ENCODE measurements around the gene RAB5B. TPM values are rescaled to one million over a fixed set of nuclear protein-coding genes. Genes with fewer than 3 reads are reported as not detected.
"Not testable (repeated sequence)": the region's sequence is repeated elsewhere in the genome, so short reads cannot be mapped to it uniquely, and the experiment has no call there.

Gene RAB5B
- total RNA-seq, 3 donors from 2014 or later: 131 to 179 (median 173) TPM

GRCh38 chr12:55979069-55979468 is 5.2 kb downstream of the RAB5B start:
- Histone ChIP-seq H3K36me3 (ENCODE audit: low read depth) (no peaks in the 10 kb centered on the region), H3K4me3 (no peak overlapping the region), H3K4me1 (ENCODE audit: low read depth) (peaks cover 31% of the 10 kb centered on the region), H3K9me3 (no peaks in the 10 kb centered on the region)
- DNase-seq: no peak
- intact Hi-C loops (cut with DNase I, micrococcal nuclease): no loop called here
- no peak for ATAC-seq
- TF ChIP-seq CTCF (IDR thresholded peaks at IDR 0.05): no peak

- H3K9me3 ChIP-seq; H3K4me1 ChIP-seq (ENCODE audit: low read depth); DNase-seq; intact Hi-C loops (cut with DNase I, micrococcal nuclease); ATAC-seq; H3K4me3 ChIP-seq; H3K36me3 ChIP-seq (ENCODE audit: low read depth): not testable (repeated sequence)
These were observed 8.0 kb downstream of the RAB5B start for GRCh38 chr12:55981882-55982281.

DNA sequence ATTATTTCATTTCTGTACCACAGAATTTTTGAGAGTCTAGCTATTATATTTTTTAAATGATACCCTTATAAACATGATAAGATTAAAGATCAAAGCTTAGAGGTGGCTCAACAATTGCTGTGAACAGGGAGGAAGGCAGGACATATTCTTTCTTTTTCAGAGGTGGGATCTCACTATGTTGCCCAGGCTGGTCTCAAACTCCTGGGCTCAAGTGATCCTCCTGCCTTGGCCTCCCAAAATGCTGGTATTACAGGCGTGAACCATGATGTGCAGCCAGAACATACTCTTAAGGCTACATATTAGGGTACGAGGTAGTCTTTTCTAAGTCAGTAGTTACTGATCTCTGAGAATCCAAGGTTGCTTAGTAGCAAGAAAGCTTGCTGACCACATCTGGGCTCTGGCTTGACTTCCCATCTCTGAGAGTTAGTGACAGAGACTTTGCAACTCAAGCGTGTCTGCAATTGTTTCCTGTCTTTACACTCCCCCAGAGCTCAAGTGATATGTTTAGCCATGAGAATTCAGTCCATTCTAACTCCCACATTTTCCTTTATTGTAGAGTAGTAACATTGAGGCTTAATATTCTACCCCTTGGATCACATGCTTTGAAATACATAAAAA is 8.6 kb downstream of the RAB5B start:
- no peaks in the 10 kb centered on the region for H3K36me3 ChIP-seq (ENCODE audit: low read depth)
- no peaks in the 10 kb centered on the region for H3K9me3 ChIP-seq
- TF ChIP-seq CTCF (IDR thresholded peaks at IDR 0.05): no peak
- intact Hi-C loops (cut with DNase I, micrococcal nuclease): no loop called here
- DNase-seq (no peak), ATAC-seq (no peak)
- peaks cover 4% of the 10 kb centered on the region for H3K4me1 ChIP-seq (ENCODE audit: low read depth)
- H3K4me3 ChIP-seq: no peak overlapping the region

DNA sequence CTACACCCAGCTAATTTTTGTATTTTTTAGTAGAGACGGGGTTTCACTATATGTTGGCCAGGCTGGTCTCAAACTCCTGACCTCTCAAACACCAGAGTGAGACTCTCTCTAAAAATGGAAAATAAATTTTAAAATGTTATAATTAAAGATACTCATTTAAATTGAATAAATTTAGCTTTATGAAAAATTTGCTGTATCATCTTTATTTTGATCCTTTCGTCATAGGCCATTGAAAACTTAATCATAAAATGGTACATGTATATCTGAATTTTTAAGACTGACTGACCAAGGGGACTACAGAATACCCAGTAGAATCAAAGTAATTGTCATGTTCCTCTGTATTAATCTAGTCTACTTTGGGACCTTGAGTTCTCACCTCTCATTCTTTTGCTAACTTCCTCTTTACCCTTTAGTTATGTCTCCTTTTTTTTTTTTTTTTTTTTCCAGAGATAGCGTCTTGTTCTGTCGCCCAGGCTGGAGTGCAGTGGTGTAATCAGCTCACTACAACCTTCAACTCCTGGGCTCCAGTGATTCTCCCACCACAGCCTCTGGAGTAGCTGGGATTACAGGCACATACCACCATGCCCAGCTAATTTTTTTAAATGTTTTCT is 9.5 kb downstream of the RAB5B start:
- H3K36me3 ChIP-seq (ENCODE audit: low read depth): no peaks in the 10 kb centered on the region

DNA sequence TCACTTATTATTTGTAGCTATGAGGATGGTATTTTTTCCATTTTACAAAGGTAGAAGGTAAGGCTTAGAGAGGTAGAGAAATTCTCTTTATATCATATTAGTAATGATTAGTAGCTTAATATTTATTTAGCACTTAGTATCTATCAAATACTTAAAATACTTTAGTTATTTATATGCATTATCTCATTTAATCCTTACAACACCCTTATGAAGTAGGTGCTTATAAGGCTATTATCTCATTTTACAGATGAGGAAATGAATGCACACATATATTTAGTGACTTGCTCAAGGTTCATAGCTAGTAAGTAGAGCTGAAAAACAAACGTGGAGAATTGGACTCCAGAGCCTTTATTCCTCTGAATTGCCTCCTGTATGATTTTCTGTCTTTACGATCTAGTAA is 11.0 kb downstream of the RAB5B start:
- DNase-seq: no peak

More for the DNA sequence above, 9.5 kb downstream of the RAB5B start:
- intact Hi-C loops (cut with DNase I, micrococcal nuclease): no loop called here
- no peak for TF ChIP-seq CTCF (IDR thresholded peaks at IDR 0.05)
- Histone ChIP-seq H3K9me3 (no peaks in the 10 kb centered on the region), H3K4me1 (ENCODE audit: low read depth) (no peaks in the 10 kb centered on the region), H3K4me3 (no peak overlapping the region)
- ATAC-seq (no peak), DNase-seq (no peak)

More for the DNA sequence above, 11.0 kb downstream of the RAB5B start:
- H3K36me3 ChIP-seq (ENCODE audit: low read depth): no peaks in the 10 kb centered on the region
- intact Hi-C loops (cut with DNase I, micrococcal nuclease): no loop called here
- no peaks in the 10 kb centered on the region for H3K9me3 ChIP-seq
- ATAC-seq: no peak
- no peak overlapping the region for H3K4me3 ChIP-seq
- no peaks in the 10 kb centered on the region for H3K4me1 ChIP-seq (ENCODE audit: low read depth)
- no peak for TF ChIP-seq CTCF (IDR thresholded peaks at IDR 0.05)
